Measurements from ENCODE around the gene TACR2. TPM values are rescaled to one million over a fixed set of nuclear protein-coding genes. Genes with fewer than 3 reads are reported as not detected.

TACR2 gene
- total and polyA plus RNA-seq, 7 experiments from 2014 or later: 0.44 to 0.47 TPM; not detected in 5

DNA sequence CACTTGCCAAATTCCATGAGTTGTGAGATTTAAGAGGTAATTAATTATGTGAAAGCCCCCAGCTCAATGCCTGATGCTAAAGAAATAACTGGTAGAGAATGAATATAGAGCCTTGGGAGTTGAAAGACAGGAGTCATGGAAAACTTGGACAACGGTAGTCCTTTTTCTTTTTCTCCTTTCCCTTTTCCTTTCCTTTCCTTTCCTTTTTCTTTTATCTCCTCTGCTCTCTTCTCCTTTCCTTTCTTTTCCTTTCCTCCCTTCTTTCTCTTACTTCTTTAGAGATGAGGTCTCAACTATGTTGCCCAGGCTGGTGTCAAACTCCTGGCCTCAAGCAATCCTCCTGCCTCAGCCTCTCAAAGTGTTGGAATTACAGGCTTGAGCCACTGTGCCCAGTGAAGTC, 26.6 kb upstream of the TACR2 start:
- no peaks in the 10 kb centered on the region for H3K4me1 ChIP-seq (ENCODE audit: control insufficient read depth in 2 of 2, insufficient read depth in 2 of 2, low read length in 2 of 2)
- Mint-ChIP-seq H3K27ac (peak overlapping the region in 1 of 9 donors; percentile 56), H3K4me3 (no peak overlapping the region), H3K27me3 (peaks cover 0 to 18% (median 0%) of the 10 kb centered on the region in 5 donors), H3K36me3 (peaks cover 0 to 3% (median 0%) of the 10 kb centered on the region in 5 donors), H3K4me1 (peaks cover 0 to 4% (median under 1%) of the 10 kb centered on the region in 7 donors), H3K9me3 (peaks cover 0 to 3% (median 0%) of the 10 kb centered on the region in 11 donors)
- no peak overlapping the region for H3K4me3 ChIP-seq (ENCODE audit: low read length)
- H3K36me3 ChIP-seq (ENCODE audit: control insufficient read depth in 2 of 3, insufficient read depth in 3 of 3, low read length in 3 of 3): no peaks in the 10 kb centered on the region
- H3K27ac ChIP-seq (ENCODE audit: low read depth, low read length): no peak overlapping the region
- ChIA-PET POLR2A (no interaction called here), CTCF (no interaction called here)
- DNase-seq: no peak
- no peak for ATAC-seq
- intact Hi-C loops (cut with micrococcal nuclease): no loop called here
- no peaks in the 10 kb centered on the region for H3K27me3 ChIP-seq (ENCODE audit: control insufficient read depth in 2 of 2, insufficient read depth in 2 of 2, low read length in 2 of 2)
- H3K9me3 ChIP-seq (ENCODE audit: control insufficient read depth in 2 of 3, low read length in 3 of 3): no peaks in the 10 kb centered on the region

GRCh38 chr10:69439813-69440506, 23.2 kb upstream of the TACR2 start:
- Histone ChIP-seq H3K36me3 (ENCODE audit: control insufficient read depth in 2 of 3, insufficient read depth in 3 of 3, low read length in 3 of 3) (no peaks in the 10 kb centered on the region), H3K4me1 (ENCODE audit: control insufficient read depth in 2 of 2, insufficient read depth in 2 of 2, low read length in 2 of 2) (no peaks in the 10 kb centered on the region), H3K27me3 (ENCODE audit: control insufficient read depth in 2 of 2, insufficient read depth in 2 of 2, low read length in 2 of 2) (no peaks in the 10 kb centered on the region), H3K4me3 (ENCODE audit: low read length) (no peak overlapping the region), H3K27ac (ENCODE audit: low read depth, low read length) (no peak overlapping the region), H3K9me3 (ENCODE audit: control insufficient read depth in 2 of 3, low read length in 3 of 3) (no peaks in the 10 kb centered on the region)
- ChIA-PET POLR2A (no interaction called here), CTCF (no interaction called here)
- H3K9me3 Mint-ChIP-seq: peaks cover 0 to 3% (median 0%) of the 10 kb centered on the region in 11 donors
- intact Hi-C loops (cut with micrococcal nuclease): no loop called here
- H3K4me1 Mint-ChIP-seq: peaks cover 0 to 5% (median 0%) of the 10 kb centered on the region in 7 donors
- H3K27me3 Mint-ChIP-seq: peaks cover 0 to 19% (median 4%) of the 10 kb centered on the region in 5 donors
- ATAC-seq (peak; percentile 46), DNase-seq (no peak)
- no peak overlapping the region for H3K4me3 Mint-ChIP-seq
- H3K27ac Mint-ChIP-seq: no peak overlapping the region
- no peaks in the 10 kb centered on the region for H3K36me3 Mint-ChIP-seq

DNA sequence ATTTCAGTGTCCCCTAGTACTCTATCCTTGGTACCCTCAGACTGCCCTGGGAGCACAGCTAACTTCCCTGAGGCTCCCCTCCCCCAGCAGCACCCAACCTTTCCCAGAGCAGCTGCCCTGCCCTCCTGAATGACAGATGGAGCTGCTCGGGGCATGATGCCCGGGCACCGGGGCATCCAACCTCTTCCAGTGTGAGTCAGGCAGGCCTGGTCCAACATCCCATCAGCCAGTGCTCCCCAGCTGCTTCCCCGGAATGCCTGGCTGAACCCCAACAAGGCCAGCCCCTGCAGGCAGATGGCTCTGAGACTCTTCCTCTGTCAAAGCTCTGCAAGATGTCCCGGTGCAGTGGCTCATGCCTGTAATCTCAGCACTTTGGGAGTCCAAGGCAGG, 22.6 kb upstream of the TACR2 start:
- no peaks in the 10 kb centered on the region for H3K9me3 ChIP-seq (ENCODE audit: control insufficient read depth in 2 of 3, low read length in 3 of 3)
- no peak overlapping the region for H3K27ac Mint-ChIP-seq
- H3K36me3 ChIP-seq (ENCODE audit: control insufficient read depth in 2 of 3, insufficient read depth in 3 of 3, low read length in 3 of 3): no peaks in the 10 kb centered on the region
- H3K9me3 Mint-ChIP-seq: peaks cover 0 to 2% (median 0%) of the 10 kb centered on the region in 11 donors
- intact Hi-C loops (cut with micrococcal nuclease): no loop called here
- H3K36me3 Mint-ChIP-seq: no peaks in the 10 kb centered on the region
- ATAC-seq (no peak), DNase-seq (no peak)
- H3K27me3 Mint-ChIP-seq: peaks cover 0 to 17% (median 4%) of the 10 kb centered on the region in 5 donors
- no peak overlapping the region for H3K4me3 ChIP-seq (ENCODE audit: low read length)
- no peaks in the 10 kb centered on the region for H3K4me1 ChIP-seq (ENCODE audit: control insufficient read depth in 2 of 2, insufficient read depth in 2 of 2, low read length in 2 of 2)
- CTCF ChIA-PET: no interaction called here
- H3K4me3 Mint-ChIP-seq: no peak overlapping the region
- POLR2A ChIA-PET: interaction anchor here (0.6 kb wide), 1 partner anchor 58 kb away, joined by 3 read pairs; no protein-coding TSS in a partner anchor
- H3K27ac ChIP-seq (ENCODE audit: low read depth, low read length): no peak overlapping the region
- H3K4me1 Mint-ChIP-seq: peaks cover 0 to 5% (median 0%) of the 10 kb centered on the region in 7 donors
- no peaks in the 10 kb centered on the region for H3K27me3 ChIP-seq (ENCODE audit: control insufficient read depth in 2 of 2, insufficient read depth in 2 of 2, low read length in 2 of 2)

- peaks cover 0 to 17% (median 4%) of the 10 kb centered on the region in 5 donors for H3K27me3 Mint-ChIP-seq
- POLR2A ChIA-PET: interaction anchor here (0.6 kb wide), 1 partner anchor 58 kb away, joined by 3 read pairs; no protein-coding TSS in a partner anchor
- no peak overlapping the region for H3K4me3 Mint-ChIP-seq
- no peak overlapping the region for H3K27ac Mint-ChIP-seq
- peaks cover 0 to 5% (median 0%) of the 10 kb centered on the region in 7 donors for H3K4me1 Mint-ChIP-seq
- H3K36me3 Mint-ChIP-seq: no peaks in the 10 kb centered on the region
- Histone ChIP-seq H3K4me1 (ENCODE audit: control insufficient read depth in 2 of 2, insufficient read depth in 2 of 2, low read length in 2 of 2) (no peaks in the 10 kb centered on the region), H3K27ac (ENCODE audit: low read depth, low read length) (no peak overlapping the region), H3K4me3 (ENCODE audit: low read length) (no peak overlapping the region), H3K9me3 (ENCODE audit: control insufficient read depth in 2 of 3, low read length in 3 of 3) (no peaks in the 10 kb centered on the region), H3K27me3 (ENCODE audit: control insufficient read depth in 2 of 2, insufficient read depth in 2 of 2, low read length in 2 of 2) (no peaks in the 10 kb centered on the region), H3K36me3 (ENCODE audit: control insufficient read depth in 2 of 3, insufficient read depth in 3 of 3, low read length in 3 of 3) (no peaks in the 10 kb centered on the region)
- intact Hi-C loops (cut with micrococcal nuclease): no loop called here
- no peaks in the 10 kb centered on the region for H3K9me3 Mint-ChIP-seq
- CTCF ChIA-PET: no interaction called here
- DNase-seq: no peak
- ATAC-seq: no peak
Measured at GRCh38 chr10:69438536-69439349, 22.0 kb upstream of the TACR2 start.

DNA sequence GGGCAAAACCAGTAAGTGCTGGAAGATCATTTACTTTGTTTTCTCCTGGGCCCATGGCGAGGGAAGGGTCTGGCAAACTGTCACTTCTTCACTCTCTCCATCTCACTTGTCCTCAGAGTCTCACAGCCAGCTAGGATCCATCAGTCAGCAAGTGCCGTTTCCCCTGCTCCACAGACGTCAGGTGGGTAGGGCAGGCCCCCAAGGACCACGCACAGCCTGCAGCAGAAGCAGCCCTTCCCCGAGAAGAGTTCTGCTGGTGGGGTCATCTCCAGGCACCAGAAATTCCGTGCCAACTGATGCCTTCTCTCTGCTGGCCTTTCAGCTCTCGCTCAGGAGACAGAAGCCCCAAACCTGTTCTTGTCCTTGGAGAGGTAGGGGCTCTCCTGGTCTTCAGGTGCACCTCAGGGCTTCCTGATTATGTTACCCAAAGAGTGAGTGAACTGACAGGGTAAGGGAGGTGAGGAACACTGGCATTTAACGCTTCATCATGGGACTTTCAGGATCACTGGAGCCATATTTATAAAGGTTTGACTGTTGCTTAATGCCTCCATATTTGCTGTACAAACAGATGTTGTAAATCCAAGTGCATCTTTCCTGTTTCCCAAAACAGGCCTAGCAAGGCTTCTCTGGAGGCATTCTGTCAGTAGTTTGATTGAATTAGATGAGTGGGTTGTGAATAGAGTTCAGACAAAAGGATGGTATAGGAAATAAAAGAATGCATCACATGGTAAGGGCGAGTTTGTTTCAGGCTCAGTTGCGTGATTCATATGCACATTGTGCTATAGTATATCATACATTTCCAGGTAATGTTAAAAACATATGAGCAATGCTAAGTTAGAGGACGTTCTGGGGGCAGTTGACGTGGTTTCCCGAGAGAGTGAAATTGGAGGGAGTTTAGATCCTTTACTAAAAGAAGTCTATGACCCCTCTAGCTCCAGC, 20.9 kb upstream of the TACR2 start:
- no peak overlapping the region for H3K4me3 Mint-ChIP-seq
- ATAC-seq: no peak
- no peak overlapping the region for H3K27ac ChIP-seq (ENCODE audit: low read depth, low read length)
- H3K27me3 ChIP-seq (ENCODE audit: control insufficient read depth in 2 of 2, insufficient read depth in 2 of 2, low read length in 2 of 2): no peaks in the 10 kb centered on the region
- H3K27ac Mint-ChIP-seq: peak overlapping the region in 1 of 9 donors; percentile 19
- POLR2A ChIA-PET: no interaction called here
- H3K4me1 Mint-ChIP-seq: peaks cover 0 to 3% (median 0%) of the 10 kb centered on the region in 7 donors
- CTCF ChIA-PET: interaction anchor here (0.5 kb wide), 1 partner anchor 201 kb away, joined by 6 read pairs; no protein-coding TSS in a partner anchor
- H3K4me3 ChIP-seq (ENCODE audit: low read length): no peak overlapping the region
- no peaks in the 10 kb centered on the region for H3K4me1 ChIP-seq (ENCODE audit: control insufficient read depth in 2 of 2, insufficient read depth in 2 of 2, low read length in 2 of 2)
- DNase-seq: no peak
- peaks cover 0 to 12% (median 4%) of the 10 kb centered on the region in 5 donors for H3K27me3 Mint-ChIP-seq
- H3K36me3 ChIP-seq (ENCODE audit: control insufficient read depth in 2 of 3, insufficient read depth in 3 of 3, low read length in 3 of 3): no peaks in the 10 kb centered on the region
- H3K9me3 ChIP-seq (ENCODE audit: control insufficient read depth in 2 of 3, low read length in 3 of 3): no peaks in the 10 kb centered on the region
- intact Hi-C loops (cut with micrococcal nuclease): no loop called here
- H3K36me3 Mint-ChIP-seq: no peaks in the 10 kb centered on the region
- no peaks in the 10 kb centered on the region for H3K9me3 Mint-ChIP-seq

DNA sequence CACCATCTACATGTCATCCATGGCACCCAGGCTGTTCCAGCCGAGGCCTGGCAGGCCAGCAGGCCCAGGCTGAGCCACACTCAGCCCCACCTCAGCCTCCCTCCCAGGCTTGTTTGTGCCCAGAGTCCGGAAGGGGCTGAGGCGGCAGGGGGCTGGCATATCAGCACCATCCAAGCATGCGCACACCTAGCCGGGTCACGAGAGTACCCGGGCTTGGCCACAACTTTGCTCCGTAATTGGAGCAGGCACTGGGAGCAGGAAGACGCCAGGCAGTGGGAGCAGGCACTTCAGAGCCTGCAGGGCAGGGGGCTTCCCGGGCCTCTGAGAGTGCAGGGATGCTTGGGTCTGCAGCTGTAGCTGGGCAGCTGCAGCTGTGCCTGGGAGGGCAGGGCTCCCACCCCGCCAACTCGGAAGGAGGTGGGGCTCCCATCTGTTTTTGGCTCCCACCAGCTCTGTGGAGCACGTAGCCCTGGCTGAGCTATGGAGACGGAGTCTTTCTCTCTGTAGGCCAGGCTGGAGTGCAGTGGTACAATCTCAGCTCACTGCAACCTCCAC, 19.3 kb upstream of the TACR2 start:
- CTCF ChIA-PET: no interaction called here
- peaks cover 0 to 11% (median 4%) of the 10 kb centered on the region in 5 donors for H3K27me3 Mint-ChIP-seq
- H3K27me3 ChIP-seq (ENCODE audit: control insufficient read depth in 2 of 2, insufficient read depth in 2 of 2, low read length in 2 of 2): no peaks in the 10 kb centered on the region
- H3K27ac ChIP-seq (ENCODE audit: low read depth, low read length): no peak overlapping the region
- no peaks in the 10 kb centered on the region for H3K9me3 ChIP-seq (ENCODE audit: control insufficient read depth in 2 of 3, low read length in 3 of 3)
- H3K4me1 Mint-ChIP-seq: peaks cover 0 to 3% (median 0%) of the 10 kb centered on the region in 7 donors
- H3K9me3 Mint-ChIP-seq: no peaks in the 10 kb centered on the region
- no peak overlapping the region for H3K27ac Mint-ChIP-seq
- no peaks in the 10 kb centered on the region for H3K4me1 ChIP-seq (ENCODE audit: control insufficient read depth in 2 of 2, insufficient read depth in 2 of 2, low read length in 2 of 2)
- intact Hi-C loops (cut with micrococcal nuclease): no loop called here
- POLR2A ChIA-PET: no interaction called here
- H3K36me3 ChIP-seq (ENCODE audit: control insufficient read depth in 2 of 3, insufficient read depth in 3 of 3, low read length in 3 of 3): no peaks in the 10 kb centered on the region
- DNase-seq (no peak), ATAC-seq (no peak)
- no peak overlapping the region for H3K4me3 Mint-ChIP-seq
- no peak overlapping the region for H3K4me3 ChIP-seq (ENCODE audit: low read length)
- no peaks in the 10 kb centered on the region for H3K36me3 Mint-ChIP-seq
